ENCODE data around the gene ZNF692.

DNA sequence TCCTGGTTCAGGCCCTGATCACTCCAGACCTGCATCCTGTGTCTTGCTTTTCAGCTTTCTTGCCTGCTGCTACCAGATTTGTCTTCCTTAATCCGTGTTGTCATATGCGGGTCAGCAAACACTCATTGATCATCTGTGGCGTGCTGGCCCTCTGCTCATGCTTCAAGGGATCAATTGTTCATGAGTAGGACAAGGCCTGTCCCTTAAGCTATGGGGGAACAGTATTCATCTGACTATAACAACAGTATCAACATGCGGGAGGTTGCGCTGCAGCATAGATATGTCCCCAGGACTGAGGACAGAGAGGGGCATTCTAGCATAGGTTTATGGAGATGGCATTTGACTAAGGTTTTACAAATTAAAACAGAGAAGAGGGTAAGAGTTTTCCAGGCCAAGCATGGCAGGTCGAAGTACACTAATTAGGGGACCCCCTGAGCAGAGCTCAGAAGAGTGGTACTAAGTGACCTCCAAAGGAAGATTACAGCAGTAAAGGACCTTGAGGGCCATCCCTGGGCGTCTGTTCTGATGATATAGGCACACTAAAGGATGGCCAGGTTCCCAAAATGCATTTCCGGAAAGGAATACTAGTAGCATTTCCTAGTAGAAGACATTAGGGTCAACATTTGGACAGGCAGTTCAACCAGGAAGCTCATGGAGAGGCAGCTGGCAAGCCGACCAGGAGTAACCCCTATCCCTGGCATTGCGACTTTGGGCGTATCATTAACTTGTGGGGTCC lies 21.7 kb downstream of the ZNF692 start:
- TF ChIP-seq, protein P1, sequence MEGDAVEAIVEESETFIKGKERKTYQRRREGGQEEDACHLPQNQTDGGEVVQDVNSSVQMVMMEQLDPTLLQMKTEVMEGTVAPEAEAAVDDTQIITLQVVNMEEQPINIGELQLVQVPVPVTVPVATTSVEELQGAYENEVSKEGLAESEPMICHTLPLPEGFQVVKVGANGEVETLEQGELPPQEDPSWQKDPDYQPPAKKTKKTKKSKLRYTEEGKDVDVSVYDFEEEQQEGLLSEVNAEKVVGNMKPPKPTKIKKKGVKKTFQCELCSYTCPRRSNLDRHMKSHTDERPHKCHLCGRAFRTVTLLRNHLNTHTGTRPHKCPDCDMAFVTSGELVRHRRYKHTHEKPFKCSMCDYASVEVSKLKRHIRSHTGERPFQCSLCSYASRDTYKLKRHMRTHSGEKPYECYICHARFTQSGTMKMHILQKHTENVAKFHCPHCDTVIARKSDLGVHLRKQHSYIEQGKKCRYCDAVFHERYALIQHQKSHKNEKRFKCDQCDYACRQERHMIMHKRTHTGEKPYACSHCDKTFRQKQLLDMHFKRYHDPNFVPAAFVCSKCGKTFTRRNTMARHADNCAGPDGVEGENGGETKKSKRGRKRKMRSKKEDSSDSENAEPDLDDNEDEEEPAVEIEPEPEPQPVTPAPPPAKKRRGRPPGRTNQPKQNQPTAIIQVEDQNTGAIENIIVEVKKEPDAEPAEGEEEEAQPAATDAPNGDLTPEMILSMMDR (IDR thresholded peaks at IDR 0.05 in 4 of 5, conservative IDR thresholded peaks at IDR 0.05 in 1 of 5) = no peak
- TF ChIP-seq POLR2A (IDR thresholded peaks at IDR 0.05) = no peak

Data from gastrocnemius medialis (tissue), 4 donors.